ENCODE data around the gene TIMP3.
A peak's percentile ranks its signal among the peaks of the same experiment; 100 is the strongest.

- TF ChIP-seq POLR2AphosphoS5 (IDR thresholded peaks at IDR 0.05): peak in 1 of 2 donors; percentile 54
- TF ChIP-seq CTCF (IDR thresholded peaks at IDR 0.05): no peak
- TF ChIP-seq POLR2A (IDR thresholded peaks at IDR 0.05; ENCODE audit: low read depth): no peak
These were observed 13.6 kb downstream of the TIMP3 start for GRCh38 chr22:32815059-32815458.

Measured in esophagus muscularis mucosa (tissue), 3 donors.